ENCODE measurements around the gene MYPOP.
A peak's percentile ranks its signal among the peaks of the same experiment; 100 is the strongest.

The MYPOP gene

GRCh38 chr19:45901912-45902650 is at the start of gene MYPOP:
Gene MYPOP, minus strand, starts transcription at chr19:45902613. Its CDS starts 840 bp downstream, at chr19:45901773.
- Histone ChIP-seq H3K9ac (ENCODE audit: low read length) (peak within 1 kb of the TSS; percentile 91), H3K27me3 (ENCODE audit: insufficient read depth, low read length) (no peaks in the 10 kb centered on the region), H3K36me3 (ENCODE audit: insufficient read depth, low read length) (peaks cover 30% of the 10 kb centered on the region), H3K9me3 (ENCODE audit: low read length) (no peaks in the 10 kb centered on the region), H3K4me1 (ENCODE audit: insufficient read depth, low read length, severe bottlenecking) (peaks cover 17% of the 10 kb centered on the region), H3F3A (ENCODE audit: insufficient read depth, low read length) (no peaks in the 10 kb centered on the region), H3K79me2 (ENCODE audit: insufficient read depth, low read length) (no peaks in the 10 kb centered on the region), H3K4me2 (ENCODE audit: low read length) (peak within 1 kb of the TSS; percentile 85), H3K9me2 (ENCODE audit: low read depth, low read length) (no peaks in the 10 kb centered on the region), H3K4me3 (ENCODE audit: low read depth, low read length, poor library complexity, severe bottlenecking) (peak within 1 kb of the TSS; percentile 96), H3K27ac (ENCODE audit: low read depth, low read length, poor library complexity, severe bottlenecking) (peak within 1 kb of the TSS; percentile 31), H4K20me1 (ENCODE audit: insufficient read depth, low read length) (no peaks in the 10 kb centered on the region), H2AFZ (ENCODE audit: low read length) (no peak within 1 kb of the TSS)
- no peak for TF ChIP-seq EZH2 (IDR thresholded peaks at IDR 0.05; ENCODE audit: borderline replicate concordance, low read length)

GRCh38 chr19:45947926-45948325 is 45.5 kb upstream of the MYPOP start:
- H3K79me2 ChIP-seq (ENCODE audit: insufficient read depth, low read length), result no peaks in the 10 kb centered on the region
- no peaks in the 10 kb centered on the region for H3K36me3 ChIP-seq (ENCODE audit: insufficient read depth, low read length)
- 0 out of 2 replicates have a peak, but pooled peaks cover 4% of the 10 kb centered on the region for H3K27me3 ChIP-seq (ENCODE audit: insufficient read depth, low read length)
- no peaks in the 10 kb centered on the region for H3K9me3 ChIP-seq (ENCODE audit: low read length)
- no peak for TF ChIP-seq EZH2 (IDR thresholded peaks at IDR 0.05; ENCODE audit: borderline replicate concordance, low read length)
- no peak for TF ChIP-seq CTCF (IDR thresholded peaks at IDR 0.05; ENCODE audit: low read length)
- H3K4me1 ChIP-seq (ENCODE audit: insufficient read depth, low read length, severe bottlenecking), result no peaks in the 10 kb centered on the region
- no peaks in the 10 kb centered on the region for H3F3A ChIP-seq (ENCODE audit: insufficient read depth, low read length)
- no peak overlapping the region for H2AFZ ChIP-seq (ENCODE audit: low read length)
- H3K27ac ChIP-seq (ENCODE audit: low read depth, low read length, poor library complexity, severe bottlenecking), result no peak overlapping the region
- no peaks in the 10 kb centered on the region for H3K9me2 ChIP-seq (ENCODE audit: low read depth, low read length)
- no peak overlapping the region for H3K4me3 ChIP-seq (ENCODE audit: low read depth, low read length, poor library complexity, severe bottlenecking)
- no peaks in the 10 kb centered on the region for H4K20me1 ChIP-seq (ENCODE audit: insufficient read depth, low read length)
- H3K4me2 ChIP-seq (ENCODE audit: low read length), result no peak overlapping the region
- no peak overlapping the region for H3K9ac ChIP-seq (ENCODE audit: low read length)

- Histone ChIP-seq H3K4me2 (ENCODE audit: low read length) (no peak overlapping the region), H3K36me3 (ENCODE audit: insufficient read depth, low read length) (no peaks in the 10 kb centered on the region), H3K27ac (ENCODE audit: low read depth, low read length, poor library complexity, severe bottlenecking) (no peak overlapping the region), H3K9me2 (ENCODE audit: low read depth, low read length) (no peaks in the 10 kb centered on the region), H4K20me1 (ENCODE audit: insufficient read depth, low read length) (no peaks in the 10 kb centered on the region), H2AFZ (ENCODE audit: low read length) (no peak overlapping the region), H3F3A (ENCODE audit: insufficient read depth, low read length) (no peaks in the 10 kb centered on the region), H3K4me3 (ENCODE audit: low read depth, low read length, poor library complexity, severe bottlenecking) (no peak overlapping the region), H3K9me3 (ENCODE audit: low read length) (no peaks in the 10 kb centered on the region), H3K9ac (ENCODE audit: low read length) (no peak overlapping the region), H3K27me3 (ENCODE audit: insufficient read depth, low read length) (no peaks in the 10 kb centered on the region), H3K79me2 (ENCODE audit: insufficient read depth, low read length) (no peaks in the 10 kb centered on the region), H3K4me1 (ENCODE audit: insufficient read depth, low read length, severe bottlenecking) (no peaks in the 10 kb centered on the region)
- TF ChIP-seq EZH2 (IDR thresholded peaks at IDR 0.05; ENCODE audit: borderline replicate concordance, low read length) (no peak), CTCF (IDR thresholded peaks at IDR 0.05; ENCODE audit: low read length) (no peak)
Measured at GRCh38 chr19:45940515-45940805, 38.0 kb upstream of the MYPOP start.

All from OCI-LY1 (cell line).